Stimulated activated CD4-positive, alpha-beta T cell treated with anti-CD3 and anti-CD28 coated beads, TNF-alpha, amount 100 ng/mL, for 24 hours (primary cell): ENCODE results near the gene DNHD1.

Experiments used
- DNase-seq, 3 experiments: peaks; one replicate each; pipeline ENCODE4 v3.0.0-alpha.2; 2020; ENCODE audit warnings: low read depth in 3 of 3

Gene DNHD1, protein sequence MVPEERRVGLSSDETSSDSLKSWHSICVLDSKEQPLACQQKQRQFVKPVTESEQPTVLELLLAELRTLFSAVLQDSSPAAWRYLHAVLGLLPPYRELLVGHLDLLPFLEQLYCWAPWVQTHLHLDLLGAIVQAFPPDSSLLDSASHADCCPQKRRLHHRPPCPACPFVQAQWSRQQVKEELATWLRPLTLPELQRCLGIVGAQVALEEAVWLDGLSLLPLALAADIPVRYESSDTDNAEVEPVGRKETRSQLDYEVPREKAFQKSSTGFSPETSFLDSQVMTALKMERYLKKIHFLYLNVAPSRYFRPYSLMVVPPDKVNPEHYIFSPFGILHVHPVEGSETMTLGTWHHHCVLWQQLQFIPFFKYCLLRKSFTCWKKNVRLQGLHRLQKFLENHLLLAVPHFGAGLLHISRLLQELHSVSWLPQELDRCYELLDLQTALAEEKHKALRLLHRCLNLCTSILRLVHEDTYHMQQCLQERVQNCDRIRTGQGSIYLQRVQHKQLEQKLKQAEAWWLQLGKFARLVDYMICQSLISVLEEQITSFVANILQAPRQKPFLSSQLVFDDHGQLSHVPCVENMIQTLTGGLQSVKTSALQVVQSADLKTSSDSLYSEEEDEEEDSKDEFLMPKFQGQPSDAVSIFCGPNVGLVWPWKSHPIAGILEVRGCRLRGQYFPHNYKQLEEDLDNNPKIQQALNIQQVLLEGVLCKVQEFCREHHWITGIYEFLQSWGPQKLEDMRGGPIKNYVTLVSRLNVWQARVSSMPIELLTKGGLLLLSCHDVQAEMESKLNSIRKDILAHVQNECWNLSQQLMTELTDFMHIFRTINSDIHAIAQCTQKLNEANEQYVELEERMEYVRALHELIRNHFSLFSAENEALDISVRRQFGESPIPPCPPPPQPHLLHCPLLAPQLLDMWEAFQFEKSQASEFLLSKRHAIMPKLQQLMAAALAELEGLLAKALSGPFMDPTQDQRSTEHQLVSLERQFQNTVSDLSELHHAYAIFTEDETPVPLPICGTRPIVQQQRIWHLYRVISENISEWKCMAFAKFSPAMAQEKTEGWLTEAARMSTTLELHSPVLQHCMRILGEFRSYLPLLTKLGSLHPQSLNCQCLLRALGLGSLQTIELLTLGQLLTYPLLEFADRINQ (N-terminal part only)

DNA sequence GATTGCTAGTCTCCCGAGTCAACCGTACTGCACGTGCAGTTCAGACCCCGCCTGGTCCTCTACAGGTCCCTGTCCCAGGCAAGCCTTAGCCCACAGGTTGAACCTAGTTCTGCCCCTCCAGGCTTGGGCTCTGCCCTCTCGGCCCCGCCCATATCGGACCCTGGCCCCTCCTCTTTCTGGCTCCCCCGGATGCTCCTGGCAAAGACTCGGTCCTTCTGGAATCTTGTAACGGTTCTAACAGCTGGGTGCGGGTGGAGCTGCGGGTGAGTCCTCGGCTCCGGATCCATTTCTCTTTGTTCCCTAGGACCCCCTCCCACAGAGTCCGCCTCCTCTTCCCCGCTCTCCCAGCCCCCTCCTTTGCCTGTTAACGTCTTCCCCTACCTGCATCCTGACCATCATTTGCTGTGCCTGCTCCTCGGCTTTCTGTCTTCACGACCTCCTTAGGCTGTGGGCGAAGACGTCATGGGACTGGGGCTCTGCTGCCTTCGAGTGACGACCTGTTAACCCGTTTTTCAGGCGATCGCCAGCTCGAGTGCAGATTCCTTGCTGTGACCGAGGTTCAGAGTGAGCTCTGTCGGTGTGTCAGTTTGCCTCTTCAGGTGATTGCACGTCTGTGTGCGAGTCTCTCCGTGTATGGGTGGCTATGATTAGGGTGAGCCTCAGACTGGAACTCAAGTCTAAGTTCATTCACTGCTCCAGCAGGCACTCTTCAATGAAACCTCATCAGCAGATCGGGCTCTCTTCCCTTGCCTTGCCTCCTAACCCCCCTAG, at the start of gene DNHD1:
TSS of gene DNHD1 (plus strand) at position 212 of the 771 bp plus-strand sequence. CDS start 936 bp downstream, outside the sequence.
- DNase-seq: no peak

DNA sequence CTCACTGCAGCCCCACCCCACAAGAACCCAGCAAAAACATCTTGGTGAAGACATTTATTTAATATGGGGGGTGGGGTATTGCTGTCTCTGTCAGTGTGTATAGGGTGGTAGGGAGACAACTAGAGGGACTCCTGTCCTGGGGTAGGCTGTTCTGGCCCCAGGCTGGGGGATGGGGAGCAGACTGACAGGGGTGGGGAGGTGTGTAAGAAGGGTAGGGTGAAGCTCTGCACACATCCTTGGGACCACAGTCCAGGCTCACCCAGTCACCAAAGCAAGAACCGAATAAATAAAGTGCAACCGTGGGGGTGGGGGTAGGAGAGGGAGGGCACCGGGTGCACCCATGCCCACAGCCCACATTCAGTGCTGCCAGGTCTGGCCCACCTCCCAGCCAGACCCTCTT, 48.5 kb upstream of the DNHD1 start:
- DNase-seq: no peak

DNA sequence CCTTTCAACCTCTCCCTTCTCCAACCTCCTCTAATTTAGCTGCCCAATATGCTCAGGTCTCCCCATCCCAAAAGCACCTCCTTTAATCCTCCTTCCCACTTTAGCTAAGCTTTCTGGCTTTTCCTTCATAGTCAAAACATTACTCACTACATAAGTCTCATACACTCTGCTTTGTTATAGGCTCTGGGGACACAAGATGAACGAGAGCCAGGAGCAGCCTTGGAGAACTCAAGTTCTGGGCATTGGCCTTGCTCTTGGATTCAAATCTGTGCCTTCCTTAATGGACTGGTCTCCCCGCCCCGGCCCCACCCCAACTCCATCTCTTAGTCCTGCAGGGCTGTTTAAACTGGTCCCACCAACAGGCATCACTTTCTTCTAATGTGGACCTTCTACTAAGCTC, 44.9 kb upstream of the DNHD1 start:
- DNase-seq: no peak

DNA sequence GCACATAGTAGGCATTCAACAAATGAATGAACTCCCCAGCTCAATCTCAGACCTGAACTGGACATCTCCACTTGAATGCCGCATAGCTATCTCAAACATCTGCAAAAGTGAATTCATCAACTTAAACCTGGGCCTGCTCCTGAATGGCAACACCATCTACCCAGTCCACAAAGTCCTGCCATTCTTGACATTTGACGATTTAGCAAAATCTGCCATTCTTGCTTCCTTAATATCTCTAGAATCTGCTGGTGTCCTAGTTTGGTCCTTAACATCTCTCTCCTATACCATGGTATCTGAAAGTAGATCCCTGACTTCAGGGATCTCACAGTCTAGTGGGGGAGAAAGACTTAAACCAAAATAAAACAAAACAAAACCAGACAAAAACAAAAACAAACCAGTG, 43.9 kb upstream of the DNHD1 start:
- no peak for DNase-seq

DNA sequence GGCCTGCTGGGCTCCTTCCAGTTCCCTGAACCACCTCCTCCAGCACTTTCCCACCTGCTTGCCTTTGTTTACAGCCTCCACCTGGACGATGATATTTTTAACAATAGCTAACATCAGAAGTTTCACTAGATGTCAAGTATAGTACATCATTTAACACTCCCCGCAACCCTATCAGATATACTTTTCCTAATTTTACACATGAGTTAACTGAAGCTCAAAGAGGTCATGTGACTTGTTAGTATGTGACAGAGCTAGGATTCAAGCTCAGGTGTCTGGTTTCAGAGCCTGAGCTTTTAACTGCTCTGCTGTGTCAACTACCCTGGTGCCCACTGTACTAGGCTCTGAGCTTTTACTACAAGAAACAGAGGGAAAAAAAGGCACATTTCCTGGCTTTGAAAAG, 42.0 kb upstream of the DNHD1 start:
- no peak for DNase-seq

DNA sequence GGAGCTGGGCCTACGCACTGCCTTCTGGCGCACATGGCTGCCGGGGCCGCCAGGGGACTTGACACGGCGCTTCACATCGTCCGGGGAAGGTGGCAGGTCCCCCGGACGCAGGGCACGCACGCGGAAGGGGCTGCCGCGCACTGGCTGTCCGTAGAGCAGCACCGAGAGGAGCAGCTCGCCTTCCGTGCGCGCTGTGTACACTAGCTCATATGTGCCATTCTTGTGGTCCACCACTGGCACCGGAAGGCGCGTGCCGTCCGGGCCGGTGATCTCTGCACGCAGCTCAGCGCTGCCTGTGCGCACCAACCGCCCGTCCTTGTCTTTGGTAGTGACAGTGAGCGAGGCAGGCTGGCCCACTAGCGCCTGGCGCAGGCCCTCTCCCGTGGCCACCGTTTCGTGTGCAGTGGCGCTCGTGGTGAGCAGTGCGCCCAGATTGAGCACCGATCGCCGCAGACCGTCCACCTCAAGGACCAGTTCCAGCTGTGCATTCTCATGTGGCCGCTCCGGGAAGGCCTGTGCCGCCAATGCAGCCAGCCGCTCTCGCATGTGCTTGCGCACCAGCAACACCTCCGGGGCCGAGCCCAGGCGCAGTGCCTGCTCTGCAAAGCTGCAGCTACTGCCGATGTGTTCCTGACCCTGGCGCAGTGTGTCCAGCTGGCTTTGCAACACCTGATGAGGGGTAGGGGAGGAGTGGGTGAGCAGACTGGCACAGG, 40.6 kb upstream of the DNHD1 start:
- no peak for DNase-seq

DNA sequence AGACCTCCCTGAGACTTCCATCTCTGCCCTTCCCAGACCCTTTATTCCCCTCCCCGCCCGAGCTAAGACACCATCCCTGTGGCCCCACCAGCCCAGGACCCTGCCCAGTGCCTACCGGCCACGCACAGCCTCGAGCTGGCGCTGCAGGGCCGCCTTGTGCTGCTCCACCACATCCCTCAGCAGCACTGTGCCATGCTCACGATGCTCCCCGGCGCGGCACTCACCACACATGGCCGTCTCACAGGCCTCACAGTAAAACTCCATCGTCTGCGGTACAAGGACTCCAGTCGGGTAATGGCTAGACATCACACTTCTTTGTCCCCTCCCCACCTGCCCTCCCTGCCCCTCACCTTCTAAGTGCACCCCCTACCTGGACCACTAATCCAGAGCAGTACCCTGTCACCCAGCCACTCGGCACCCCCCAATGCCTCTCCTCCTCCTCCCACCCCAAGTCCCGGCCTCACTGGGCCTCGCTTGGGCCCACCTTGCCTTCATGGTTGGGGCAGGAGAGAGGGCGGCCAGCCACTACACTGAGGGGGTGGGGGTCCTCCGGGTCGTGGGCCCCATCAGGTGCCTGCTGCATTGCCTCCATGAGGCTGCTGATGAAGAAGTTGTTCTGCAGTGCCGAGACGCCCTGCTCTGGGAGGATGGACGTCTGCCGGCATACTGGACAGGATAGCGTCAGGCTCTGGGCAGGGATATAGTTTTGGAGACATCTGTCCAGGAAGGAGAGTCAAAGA, 39.3 kb upstream of the DNHD1 start:
- no peak for DNase-seq

DNA sequence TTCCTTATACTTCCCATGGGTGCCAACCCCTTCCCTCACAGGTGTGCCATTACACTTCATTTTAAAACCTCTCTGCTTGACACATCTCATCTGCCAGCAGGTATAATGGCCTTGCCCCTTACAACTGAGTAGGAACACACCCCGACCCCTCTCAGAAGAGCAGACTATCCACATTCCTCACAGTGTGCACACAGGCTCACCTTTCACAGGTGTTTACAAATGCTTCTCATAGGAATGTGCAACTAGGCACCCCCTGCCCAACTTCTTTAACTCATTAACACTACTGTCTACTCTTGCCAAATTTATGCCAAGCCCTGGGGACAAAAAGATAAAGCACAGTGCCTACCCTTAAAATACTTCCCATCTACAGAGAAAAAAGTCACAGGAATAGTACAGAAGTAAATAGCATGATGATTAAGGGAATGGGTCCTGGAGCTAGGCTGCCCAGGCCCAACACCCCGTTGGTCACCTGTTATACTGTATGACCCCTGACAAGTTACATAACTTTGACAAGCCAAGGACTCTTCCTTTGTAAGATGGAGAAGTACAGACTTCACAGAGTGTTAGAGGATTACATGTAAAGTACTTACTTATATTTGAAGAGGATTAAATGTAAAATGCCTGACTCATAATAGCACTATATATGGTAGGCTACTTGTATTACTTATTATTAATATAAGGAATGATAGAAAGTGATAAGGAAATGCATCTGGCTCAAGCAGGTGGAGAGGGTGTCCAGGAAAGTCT, 38.6 kb upstream of the DNHD1 start:
- DNase-seq: no peak

DNA sequence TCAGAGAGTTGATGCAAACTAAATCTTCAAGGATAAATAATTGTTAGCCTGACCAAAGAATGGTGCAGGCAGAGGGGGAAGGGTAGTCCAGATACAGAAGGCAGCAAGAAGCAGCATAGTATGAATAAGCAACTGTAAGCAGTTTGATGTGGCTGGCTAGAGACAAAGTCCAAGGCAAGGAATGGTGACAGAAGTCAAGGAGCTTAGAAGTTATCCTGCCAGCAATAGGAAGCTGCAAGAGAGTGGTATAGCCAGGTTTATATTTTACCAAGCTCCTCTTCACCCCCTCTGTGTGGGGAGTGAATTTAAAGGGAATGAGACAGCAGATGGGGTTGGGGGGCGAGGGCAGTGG, 38.0 kb upstream of the DNHD1 start:
- DNase-seq: no peak

DNA sequence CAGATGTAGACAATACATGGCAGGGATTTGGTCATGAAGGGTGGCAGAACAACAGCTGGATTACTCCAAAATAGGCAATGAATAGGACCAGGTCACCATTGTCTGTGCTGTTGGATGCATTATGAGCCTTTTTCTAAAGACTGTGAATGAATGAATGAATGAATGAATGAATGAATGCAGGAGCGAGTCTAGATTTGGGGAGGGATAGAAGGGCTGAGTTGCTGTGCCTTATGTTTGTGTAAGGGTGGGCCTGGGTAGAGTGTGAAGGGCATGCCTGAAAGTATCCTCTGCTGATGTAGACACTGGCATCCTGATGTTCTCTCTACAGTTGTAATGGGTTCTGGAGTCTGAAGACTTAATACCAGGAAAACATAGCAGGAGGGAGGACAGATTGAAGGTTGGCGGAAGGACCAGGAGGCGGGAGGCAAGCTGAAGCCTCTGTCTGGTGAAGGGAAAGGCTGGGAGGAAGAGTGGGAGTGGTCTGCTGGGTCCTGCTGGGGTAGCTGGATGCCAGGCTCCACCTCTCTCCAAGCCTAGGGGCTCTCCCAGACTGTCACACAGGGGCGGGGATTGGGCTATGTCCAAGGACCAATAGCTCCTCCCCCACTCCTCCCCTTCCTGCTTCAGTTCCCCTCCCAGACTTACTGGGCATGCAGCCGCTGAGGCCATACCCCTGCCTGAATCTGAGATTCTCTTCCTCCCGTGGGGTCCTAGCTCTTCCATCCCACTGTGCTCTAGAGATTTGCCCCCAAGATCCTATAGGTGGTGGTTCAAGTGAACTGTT, 28.2 kb upstream of the DNHD1 start:
- peak in 1 of 3 experiments; percentile 12 for DNase-seq

DNA sequence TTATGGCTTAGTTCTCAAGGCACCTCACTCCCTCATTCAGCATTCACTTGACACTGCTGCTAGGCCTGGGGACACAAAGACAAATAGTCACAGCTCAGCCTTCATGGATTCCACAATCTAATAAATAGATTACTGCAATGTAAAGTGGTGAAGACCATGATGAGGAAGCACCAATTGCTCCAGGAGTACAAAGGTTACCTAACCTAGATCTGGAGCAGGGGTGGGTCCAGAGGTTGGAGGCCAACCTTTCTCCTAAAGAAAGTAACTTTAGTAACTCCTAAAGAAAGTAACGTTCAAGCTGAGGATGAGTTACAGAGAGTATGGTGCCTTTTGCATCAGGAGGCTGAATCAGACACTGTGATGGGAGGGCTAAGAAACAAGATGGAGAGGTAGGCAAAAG, 27.5 kb upstream of the DNHD1 start:
- no peak for DNase-seq

DNA sequence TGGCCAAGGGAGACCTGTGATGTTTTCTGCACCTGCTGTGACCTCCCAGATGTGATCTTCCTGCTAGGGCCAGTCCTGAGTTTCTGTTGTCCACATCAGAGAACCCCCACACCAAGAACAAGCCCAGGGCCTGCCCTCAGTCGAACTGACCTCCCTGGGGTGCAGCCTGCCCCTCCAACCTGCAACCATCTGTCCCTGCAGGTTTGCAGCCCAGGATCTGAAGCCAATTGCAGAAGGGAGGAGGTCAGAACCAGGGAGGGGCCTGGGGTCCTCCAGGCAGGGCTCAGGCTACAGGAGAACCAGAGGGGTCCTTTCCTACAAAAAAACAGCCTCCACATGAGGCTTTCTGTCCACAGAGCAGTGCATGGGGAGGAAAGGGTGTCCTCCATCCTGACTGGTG, 24.1 kb upstream of the DNHD1 start:
- DNase-seq: no peak

DNA sequence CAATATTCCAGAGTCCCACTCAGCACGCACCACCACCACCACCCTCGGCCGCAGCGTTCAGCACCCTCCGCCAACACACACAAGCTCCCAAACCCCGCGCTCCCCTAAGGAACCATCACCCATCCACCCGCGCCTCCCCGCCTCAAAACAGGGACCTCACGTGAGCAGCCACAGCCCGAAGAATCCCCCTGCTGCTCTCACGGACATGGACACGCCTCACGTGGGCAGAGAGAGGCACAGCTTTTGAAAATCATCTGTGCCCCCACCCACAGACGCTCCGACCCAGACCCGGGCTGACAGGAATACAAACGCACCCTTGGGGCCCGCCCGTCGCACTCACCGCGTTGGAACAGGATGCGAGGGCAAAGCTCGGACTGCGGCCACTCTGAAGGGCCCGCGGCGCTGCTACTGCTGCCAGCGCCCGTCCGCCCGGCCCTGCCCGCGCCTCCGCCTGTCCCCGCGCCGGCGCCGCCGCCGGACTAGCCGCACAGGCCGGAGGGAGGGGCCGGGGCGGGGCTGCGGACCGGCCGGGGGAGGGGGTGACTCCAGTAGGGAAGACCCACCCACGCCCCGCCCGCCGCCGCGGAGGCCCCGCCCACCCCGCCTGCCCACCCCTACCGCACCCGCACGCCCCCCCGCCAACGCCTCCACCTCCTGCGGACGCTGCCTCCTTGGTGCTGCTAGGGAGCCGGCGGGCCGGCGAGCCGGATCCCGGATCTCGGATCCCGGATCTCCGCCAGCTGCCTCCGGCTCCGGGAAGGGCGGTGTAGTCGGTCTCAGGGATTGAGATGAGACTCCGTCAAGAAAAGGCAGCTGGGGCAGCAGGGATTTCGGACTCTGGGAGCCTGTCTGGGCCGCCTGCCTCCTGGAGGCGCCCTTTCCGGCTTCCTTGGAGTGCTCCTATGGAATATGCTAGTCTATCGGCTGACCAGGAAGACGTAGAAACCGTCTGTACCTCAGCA, 23.3 kb upstream of the DNHD1 start, which contains the start of gene TRIM3:
TSS of gene TRIM3 (minus strand) at position 491 of the 962 bp plus-strand sequence. CDS start 8,246 bp downstream, outside the sequence.
- peak; percentile 21 to 68 (median 42) for DNase-seq

DNA sequence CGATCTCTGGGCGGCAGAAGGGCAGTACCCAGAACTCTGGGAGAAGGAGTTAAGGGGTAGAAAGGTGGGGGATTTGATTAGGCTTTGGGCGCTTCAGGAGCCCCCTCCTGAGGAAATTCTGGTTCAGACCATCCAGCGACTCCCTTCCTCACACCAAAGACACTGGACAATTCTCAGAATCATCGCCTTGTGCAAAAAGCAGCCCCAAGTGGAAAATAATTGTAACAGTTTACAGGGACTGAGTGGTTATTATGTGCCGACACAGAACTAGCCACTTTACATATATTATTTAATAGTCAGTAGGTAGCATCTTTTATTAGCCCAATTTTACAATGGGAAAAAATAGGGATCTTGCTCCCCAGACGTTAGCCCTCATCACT, 22.7 kb upstream of the DNHD1 start:
- no peak for DNase-seq

DNA sequence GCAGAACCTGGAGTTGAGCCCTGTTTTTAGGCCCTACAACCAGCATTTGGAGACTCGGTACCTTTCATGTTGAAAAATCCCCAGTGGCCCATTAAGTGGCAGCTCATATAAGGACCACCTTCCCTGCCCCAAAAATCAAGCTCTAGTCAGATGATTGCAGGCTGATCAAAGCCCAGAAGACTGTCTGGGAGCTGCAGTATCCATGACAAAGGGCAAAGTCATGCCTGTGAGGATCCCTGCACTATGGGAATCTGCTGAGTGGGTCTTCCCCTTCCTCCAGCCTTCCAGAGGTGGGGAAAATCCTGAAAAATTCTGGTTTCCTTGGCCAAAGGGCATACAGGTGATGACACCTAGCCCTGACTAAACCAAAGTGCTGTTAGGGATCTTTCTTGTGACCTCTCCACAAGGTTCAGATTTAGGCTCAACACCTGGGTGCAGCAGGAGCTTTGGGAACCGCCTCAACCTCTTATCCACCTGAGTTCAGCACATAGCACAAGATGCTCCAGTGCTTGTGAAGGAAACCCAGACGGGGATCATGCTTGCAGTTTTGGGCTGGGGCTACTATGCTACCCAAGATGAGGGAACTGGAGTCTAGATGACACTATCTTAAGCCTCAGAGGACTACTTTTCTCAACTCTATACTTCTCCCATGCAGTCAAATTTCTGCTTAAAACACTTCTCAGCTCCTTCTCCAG, 22.1 kb upstream of the DNHD1 start:
- no peak for DNase-seq

DNA sequence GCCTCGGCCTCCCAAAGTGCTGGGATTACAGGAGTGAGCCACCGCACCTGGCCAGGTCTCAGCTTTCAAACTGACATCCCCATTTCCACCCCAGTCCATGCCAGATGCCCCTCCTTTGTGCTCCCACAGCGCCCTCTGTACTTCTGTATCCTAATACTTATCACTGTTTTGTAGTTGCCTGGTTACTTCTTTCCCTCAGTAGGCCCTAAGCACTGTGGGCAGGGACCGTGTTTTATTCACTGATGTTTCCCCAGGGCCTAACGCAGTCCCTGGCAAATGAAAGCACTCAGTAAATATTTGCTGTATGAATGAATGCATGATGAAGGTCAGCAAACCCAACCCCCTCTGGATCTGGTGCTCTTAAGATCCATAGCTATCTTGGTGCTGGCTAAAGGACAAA, 21.1 kb upstream of the DNHD1 start:
- no peak for DNase-seq

DNA sequence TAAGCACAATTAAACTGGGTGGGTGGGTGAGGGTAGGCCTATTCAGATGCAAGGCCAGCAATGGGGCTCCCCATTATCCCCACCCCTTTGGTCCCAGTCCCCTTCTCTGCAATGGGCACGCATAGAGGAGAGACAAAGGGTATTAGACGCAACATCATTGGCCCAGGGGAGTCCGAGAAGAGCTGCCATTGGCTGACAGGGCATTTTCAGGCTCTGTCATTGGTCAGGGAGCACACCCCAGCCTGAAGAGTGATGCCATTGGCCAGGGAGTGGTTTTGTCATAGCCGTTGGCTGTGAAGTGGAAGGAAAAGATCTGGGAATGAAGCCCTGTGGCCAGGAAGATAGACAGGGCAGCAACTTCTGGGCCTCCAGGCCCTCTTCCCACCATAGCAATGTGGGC, 20.5 kb upstream of the DNHD1 start:
- DNase-seq: no peak
